Neuronal stem cell (in vitro differentiated cells): ENCODE data around the gene NRXN3.

Source experiments
- DNase-seq: peaks from one replicate; pipeline ENCODE4 v3.0.0-alpha.2; 2013; ENCODE audit warnings: low spot score
- H2AFZ ChIP-seq: one replicate; pipeline ENCODE4 v1.6.1; 2013; ENCODE audit warnings: mild to moderate bottlenecking, low read length, inconsistent platforms
- H2AK5ac ChIP-seq: 2 replicates; pipeline ENCODE4 v1.6.1; 2013; ENCODE audit warnings: low read depth, mild to moderate bottlenecking, inconsistent platforms, low read length, moderate library complexity, mixed read lengths
- H2BK120ac ChIP-seq: 2 replicates; pipeline ENCODE4 v1.6.1; 2013; ENCODE audit warnings: low read depth, mild to moderate bottlenecking, inconsistent platforms, low read length, moderate library complexity, mixed read lengths
- H2BK12ac ChIP-seq: one replicate; pipeline ENCODE4 v1.6.1; 2013; ENCODE audit warnings: low read length, inconsistent platforms
- H2BK15ac ChIP-seq: 2 replicates; pipeline ENCODE4 v1.6.1; 2013; ENCODE audit warnings: mild to moderate bottlenecking, low read length, inconsistent platforms, mixed read lengths
- H2BK5ac ChIP-seq: one replicate; pipeline ENCODE4 v1.6.1; 2013; ENCODE audit warnings: inconsistent platforms, mild to moderate bottlenecking, low read length, moderate library complexity
- H3K14ac ChIP-seq: one replicate; pipeline ENCODE4 v1.6.1; 2013; ENCODE audit warnings: low read length, inconsistent platforms
- H3K18ac ChIP-seq: 2 replicates; pipeline ENCODE4 v1.6.1; 2013; ENCODE audit warnings: low read length, inconsistent platforms
- H3K23ac ChIP-seq: 2 replicates; pipeline ENCODE4 v1.6.1; 2013; ENCODE audit warnings: low read depth, mild to moderate bottlenecking, mixed read lengths, low read length, inconsistent platforms; ENCODE audit not compliant: poor library complexity
- H3K27ac ChIP-seq: replicated peaks from 3 replicates; pipeline ENCODE4 v1.5.1; 2013; ENCODE audit warnings: low read length, inconsistent platforms
- H3K27me3 ChIP-seq, 3 experiments: 2 replicates each; pipeline ENCODE4 v1.6.1; 2013; ENCODE audit warnings: low read length in 3 of 3, mild to moderate bottlenecking in 2 of 3, inconsistent platforms in 1 of 3, low read depth in 1 of 3, mixed read lengths in 1 of 3, moderate library complexity in 1 of 3; ENCODE audit not compliant: control insufficient read depth in 3 of 3, insufficient read depth in 3 of 3
- H3K36me3 ChIP-seq, 2 donors: replicated peaks in 1 of 2; 2 replicates each; pipeline ENCODE4 v1.6.1; 2013; ENCODE audit warnings: low read length in 2 of 2; ENCODE audit not compliant: control insufficient read depth in 2 of 2, insufficient read depth in 2 of 2
- H3K4ac ChIP-seq: 2 replicates; pipeline ENCODE4 v1.6.1; 2013; ENCODE audit warnings: inconsistent platforms, mild to moderate bottlenecking, low read length, moderate library complexity
- H3K4me1 ChIP-seq, 2 donors: 1 replicate in 1 of 2; 2 replicates in 1 of 2; pipeline ENCODE4 v1.6.1; 2013; ENCODE audit warnings: low read length in 2 of 2, low read depth in 1 of 2; ENCODE audit not compliant: control insufficient read depth in 2 of 2, insufficient read depth in 1 of 2
- H3K4me2 ChIP-seq: one replicate; pipeline ENCODE4 v1.6.1; 2013; ENCODE audit warnings: mild to moderate bottlenecking, low read length, inconsistent platforms; ENCODE audit not compliant: insufficient read depth, poor library complexity, severe bottlenecking
- H3K4me3 ChIP-seq, 2 donors: 2 replicates each; pipeline ENCODE4 v1.5.1; 2013; ENCODE audit warnings: low read length in 2 of 2, mild to moderate bottlenecking in 2 of 2, inconsistent platforms in 1 of 2, moderate library complexity in 1 of 2
- H3K79me1 ChIP-seq: one replicate; pipeline ENCODE4 v1.6.1; 2013; ENCODE audit warnings: low read depth, mild to moderate bottlenecking, inconsistent platforms, low read length, moderate library complexity
- H3K9ac ChIP-seq: one replicate; pipeline ENCODE4 v1.6.1; 2013; ENCODE audit warnings: mild to moderate bottlenecking, low read depth, low read length, inconsistent platforms; ENCODE audit not compliant: poor library complexity
- H3K9me3 ChIP-seq, 2 donors: replicated peaks in 1 of 2; 2 replicates each; pipeline versions ENCODE3 to v1.6.1; 2013; ENCODE audit warnings: low read length in 2 of 2, mild to moderate bottlenecking in 2 of 2, inconsistent platforms in 1 of 2, low read depth in 1 of 2, mixed read lengths in 1 of 2, moderate library complexity in 1 of 2; ENCODE audit not compliant: control insufficient read depth in 2 of 2, insufficient read depth in 1 of 2
- H4K8ac ChIP-seq: one replicate; pipeline ENCODE4 v1.6.1; 2013; ENCODE audit warnings: low read depth, mild to moderate bottlenecking, inconsistent platforms, low read length, moderate library complexity
- H4K91ac ChIP-seq: one replicate; pipeline ENCODE4 v1.6.1; 2013; ENCODE audit warnings: low read length, low read depth, mild to moderate bottlenecking, inconsistent platforms; ENCODE audit not compliant: poor library complexity
- WGBS, 2 donors: extraction: QIAGEN DNeasy Blood & Tissue Kit; methylation state at CpG; one replicate each; pipeline ENCODE4 v1.1.7; 2013; ENCODE audit warnings: missing lambda C conversion rate in 2 of 2, mixed read lengths in 1 of 2; ENCODE audit not compliant: insufficient read length in 2 of 2, insufficient replicate concordance in 1 of 2; ENCODE audit errors: extremely low coverage in 2 of 2; 5-methylcytosine and 5-hydroxymethylcytosine counted together

The NRXN3 gene

DNA sequence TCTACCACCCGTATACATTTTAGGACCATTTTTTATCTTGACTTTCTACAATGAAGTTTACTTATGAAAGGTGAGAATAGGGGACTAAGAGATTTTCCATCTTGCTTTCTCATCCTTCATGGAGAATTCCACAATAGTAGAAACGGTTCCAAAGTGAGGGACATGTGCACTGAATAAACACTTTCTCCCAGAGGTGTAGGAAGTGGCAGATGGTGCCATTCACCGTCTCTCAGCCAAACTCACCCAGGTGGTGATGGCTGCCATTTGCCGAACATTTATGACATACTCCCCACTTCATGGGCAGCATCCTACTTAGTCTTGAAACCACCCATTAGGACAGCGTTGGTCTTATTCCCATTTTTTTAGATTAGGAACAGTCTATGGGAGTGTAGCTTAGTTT is 1500.6 kb downstream of the NRXN3 start:
- H3K18ac ChIP-seq: no peak overlapping the region
- WGBS, 2 donors: no CpG with 5 or more reads among the region's 5 CpGs
- no peak overlapping the region for H3K14ac ChIP-seq
- no peak overlapping the region for H2BK12ac ChIP-seq
- no peak overlapping the region for H2AFZ ChIP-seq
- no peak overlapping the region for H2AK5ac ChIP-seq
- no peak overlapping the region for H4K91ac ChIP-seq
- no peak overlapping the region for H4K8ac ChIP-seq
- H3K9me3 ChIP-seq: no peaks in the 10 kb centered on the region
- H2BK120ac ChIP-seq: no peak overlapping the region
- no peak overlapping the region for H3K4ac ChIP-seq
- no peak overlapping the region for H3K4me3 ChIP-seq
- H2BK15ac ChIP-seq: no peak overlapping the region
- peaks cover 0 to 1% of the 10 kb centered on the region in 2 donors for H3K4me1 ChIP-seq
- no peak overlapping the region for H3K23ac ChIP-seq
- no peak overlapping the region for H3K9ac ChIP-seq
- no peak overlapping the region for H3K4me2 ChIP-seq
- H3K79me1 ChIP-seq: no peaks in the 10 kb centered on the region
- no peak overlapping the region for H2BK5ac ChIP-seq
- H3K27ac ChIP-seq: no peak overlapping the region
- no peaks in the 10 kb centered on the region for H3K27me3 ChIP-seq
- H3K36me3 ChIP-seq: no peaks in the 10 kb centered on the region
- DNase-seq: no peak

DNA sequence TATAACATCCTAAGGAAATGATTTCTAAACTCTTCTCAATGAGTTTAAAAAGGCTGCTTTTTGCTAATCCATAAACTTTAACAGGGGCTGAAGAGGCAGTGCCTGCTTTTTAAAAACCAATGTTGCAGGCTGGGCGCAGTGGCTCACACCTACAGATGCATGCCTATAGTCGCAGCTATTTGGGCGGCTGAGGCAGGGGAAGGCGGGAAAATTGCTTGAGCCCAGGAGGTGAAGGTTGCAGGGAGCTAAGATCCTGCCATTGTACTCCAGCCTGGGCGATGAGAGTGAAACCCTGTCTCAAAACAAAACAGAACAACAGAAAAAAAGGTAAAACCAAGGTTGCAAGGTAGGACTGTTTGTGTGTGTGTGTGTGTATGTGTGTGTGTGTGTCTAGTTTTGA is 1509.9 kb downstream of the NRXN3 start:
- Histone ChIP-seq H3K23ac (no peak overlapping the region), H3K18ac (no peak overlapping the region), H3K4ac (no peak overlapping the region), H3K4me1 (peaks cover 0 to 2% of the 10 kb centered on the region in 2 donors), H3K36me3 (no peaks in the 10 kb centered on the region), H3K79me1 (no peaks in the 10 kb centered on the region), H4K91ac (no peak overlapping the region), H3K9me3 (no peaks in the 10 kb centered on the region), H2BK5ac (no peak overlapping the region), H3K4me2 (no peak overlapping the region), H3K27ac (no peak overlapping the region), H2BK12ac (no peak overlapping the region), H3K9ac (no peak overlapping the region), H2AK5ac (no peak overlapping the region), H2BK120ac (no peak overlapping the region), H3K14ac (no peak overlapping the region), H3K4me3 (no peak overlapping the region), H2AFZ (no peak overlapping the region), H4K8ac (no peak overlapping the region), H2BK15ac (no peak overlapping the region), H3K27me3 (no peaks in the 10 kb centered on the region)
- DNase-seq: no peak
- WGBS, 2 donors: no CpG with 5 or more reads among the region's 5 CpGs

DNA sequence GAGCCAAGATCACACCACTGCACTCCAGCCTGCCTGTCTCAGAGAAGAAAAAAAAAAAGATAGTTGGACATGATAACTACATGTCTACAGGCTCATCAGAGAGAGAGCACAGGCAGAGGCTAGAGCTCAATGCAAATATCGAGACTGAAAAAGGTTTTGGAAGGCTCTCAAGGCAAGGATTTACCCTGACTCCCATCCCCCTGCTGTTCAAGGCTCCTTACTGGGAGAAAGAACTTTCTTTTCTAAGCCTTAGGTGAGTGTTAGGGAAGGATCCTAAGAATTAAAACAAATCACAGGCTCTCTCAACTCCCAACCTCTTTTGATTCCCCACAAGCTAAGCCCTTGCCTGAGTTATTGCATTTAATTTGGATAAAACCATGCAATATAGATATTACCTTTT is 1516.0 kb downstream of the NRXN3 start:
- no peak for DNase-seq
- Histone ChIP-seq H3K4ac (no peak overlapping the region), H3K9ac (no peak overlapping the region), H3K4me1 (no peaks in the 10 kb centered on the region), H2BK5ac (no peak overlapping the region), H3K27me3 (no peaks in the 10 kb centered on the region), H3K14ac (no peak overlapping the region), H2BK15ac (no peak overlapping the region), H3K36me3 (no peaks in the 10 kb centered on the region), H4K8ac (no peak overlapping the region), H4K91ac (no peak overlapping the region), H3K18ac (no peak overlapping the region), H2AK5ac (no peak overlapping the region), H3K79me1 (no peaks in the 10 kb centered on the region), H3K9me3 (no peaks in the 10 kb centered on the region), H3K27ac (no peak overlapping the region), H3K4me2 (no peak overlapping the region), H3K23ac (no peak overlapping the region), H2BK120ac (no peak overlapping the region), H2BK12ac (no peak overlapping the region), H2AFZ (no peak overlapping the region), H3K4me3 (no peak overlapping the region)
- no CpG with 5 or more reads among the region's 1 CpG for WGBS, 2 donors

DNA sequence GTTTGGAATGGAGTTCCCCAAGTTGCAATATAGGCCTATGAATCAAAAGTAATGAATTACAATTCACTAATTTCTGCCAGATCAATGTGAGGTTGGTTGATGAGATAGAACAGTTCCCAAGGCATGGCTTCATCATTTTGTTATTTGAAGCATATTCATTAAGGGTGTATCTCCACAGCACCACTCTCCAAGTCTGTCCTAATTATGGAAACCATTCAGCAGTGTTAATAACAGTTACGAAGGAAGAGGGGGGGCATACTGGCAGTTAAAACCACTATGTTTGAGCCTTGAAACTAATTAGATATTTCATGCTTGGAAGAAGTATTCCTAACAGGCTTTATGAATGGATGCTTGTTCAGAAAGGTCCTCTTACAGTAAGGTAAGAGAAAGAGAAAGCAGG is 1520.8 kb downstream of the NRXN3 start:
- Histone ChIP-seq H3K79me1 (no peaks in the 10 kb centered on the region), H2AK5ac (no peak overlapping the region), H3K27ac (no peak overlapping the region), H3K9ac (no peak overlapping the region), H3K36me3 (no peaks in the 10 kb centered on the region), H2AFZ (no peak overlapping the region), H3K14ac (no peak overlapping the region), H3K4me1 (no peaks in the 10 kb centered on the region), H3K9me3 (no peaks in the 10 kb centered on the region), H3K4me2 (no peak overlapping the region), H4K8ac (no peak overlapping the region), H3K4me3 (no peak overlapping the region), H2BK120ac (no peak overlapping the region), H4K91ac (no peak overlapping the region), H2BK15ac (no peak overlapping the region), H3K18ac (no peak overlapping the region), H3K27me3 (no peaks in the 10 kb centered on the region), H2BK12ac (no peak overlapping the region), H3K23ac (no peak overlapping the region), H3K4ac (no peak overlapping the region), H2BK5ac (no peak overlapping the region)
- no CpG with 5 or more reads among the region's 1 CpG for WGBS, 2 donors
- DNase-seq: no peak
